Endothelial cell of umbilical vein (primary cell): ENCODE measurements around the gene TUFM. TPM values are rescaled to one million over a fixed set of nuclear protein-coding genes. Genes with fewer than 3 reads are reported as not detected.
A peak's percentile ranks its signal among the peaks of the same experiment; 100 is the strongest.
"Not testable (repeated sequence)": the region's sequence is repeated elsewhere in the genome, so short reads cannot be mapped to it uniquely, and the experiment has no call there.

Experiments
- BruUV-seq: library from RNA; stranded (reverse); fragments of 400-500 nt; replicated peaks from 2 replicates; lab custom pipeline; 2021; lab: Mats Ljungman, UMichigan
- CTCF ChIA-PET: fragments of 300-600, 350-600 bp; sonication (Branson Sonifier 250); formaldehyde crosslinking; loops from one replicate; lab custom pipeline; 2021; ENCODE audit warnings: antibody characterized with exemption, inconsistent platforms; lab: Charles Lee
- POLR2A ChIA-PET: fragments of 300-600, 350-600 bp; sonication (Branson Sonifier 250); formaldehyde crosslinking; loops from one replicate; lab custom pipeline; 2021; ENCODE audit warnings: antibody characterized with exemption, inconsistent platforms; lab: Charles Lee
- DNase-seq: peaks from one replicate; pipeline ENCODE4 v3.0.0-alpha.2; 2011; ENCODE audit warnings: low read depth, low spot score
- FAIRE-seq: peaks from 2 replicates; lab custom pipeline; 2011; peaks lifted over from hg19 to GRCh38; lab: Jason Lieb, UNC
- H2AFZ ChIP-seq: 2 replicates; pipeline ENCODE4 v1.6.0; 2012; ENCODE audit warnings: low read depth, low read length, control low read depth, inconsistent platforms
- H3K27ac ChIP-seq: 2 replicates; pipeline ENCODE4 v1.5.1; 2011; ENCODE audit warnings: low read depth, mild to moderate bottlenecking, control low read depth, low read length, moderate library complexity; ENCODE audit not compliant: insufficient read depth
- H3K27me3 ChIP-seq, 2 experiments: 2 replicates each; pipeline versions ENCODE4 v1.6.0 to v1.6.1; 2011; ENCODE audit warnings: low read length in 2 of 2, mixed read lengths in 1 of 2; ENCODE audit not compliant: control insufficient read depth in 2 of 2, insufficient read depth in 2 of 2
- H3K36me3 ChIP-seq, 2 experiments: 2 replicates in 1 of 2; 3 replicates in 1 of 2; pipeline ENCODE4 v1.5.1; 2011; ENCODE audit warnings: low read length in 2 of 2, mild to moderate bottlenecking in 1 of 2, moderate library complexity in 1 of 2; ENCODE audit not compliant: control insufficient read depth in 2 of 2, insufficient read depth in 2 of 2; ENCODE audit errors: extremely low read depth in 1 of 2
- H3K4me1 ChIP-seq: 3 replicates; pipeline ENCODE4 v1.5.1; 2011; ENCODE audit warnings: mild to moderate bottlenecking, low read length; ENCODE audit not compliant: control insufficient read depth, insufficient read depth; ENCODE audit errors: extremely low read depth
- H3K4me2 ChIP-seq: 2 replicates; pipeline ENCODE4 v1.6.1; 2011; ENCODE audit warnings: low read length, control low read depth, mixed read lengths; ENCODE audit not compliant: insufficient read depth
- H3K4me3 ChIP-seq, 3 experiments: fragments of 200-600 bp in 1 of 3; sonication (generic), shearing (Covaris generic) in 1 of 3; replicated peaks in 1 of 3; 2 replicates each; pipeline ENCODE4 v1.5.1; 2011 to 2016; ENCODE audit warnings: control low read depth in 3 of 3, low read length in 3 of 3, mild to moderate bottlenecking in 2 of 3, inconsistent platforms in 1 of 3, low read depth in 1 of 3, moderate library complexity in 1 of 3; ENCODE audit not compliant: insufficient read depth in 1 of 3
- H3K79me2 ChIP-seq: 2 replicates; pipeline ENCODE4 v1.6.0; 2012; ENCODE audit warnings: low read length, inconsistent platforms; ENCODE audit not compliant: control insufficient read depth, insufficient read depth
- H3K9ac ChIP-seq: replicated peaks from 2 replicates; pipeline ENCODE3; 2011; ENCODE audit warnings: low read length, control low read depth; ENCODE audit not compliant: insufficient read depth; ENCODE audit errors: extremely low read depth
- H3K9me1 ChIP-seq: replicated peaks from 3 replicates; pipeline ENCODE4 v1.6.0; 2011; ENCODE audit warnings: mild to moderate bottlenecking, low read length; ENCODE audit not compliant: control insufficient read depth, insufficient read depth; ENCODE audit errors: extremely low read depth
- H3K9me3 ChIP-seq: replicated peaks from 2 replicates; pipeline ENCODE4 v1.5.1; 2012; ENCODE audit warnings: low read length, inconsistent platforms; ENCODE audit not compliant: control insufficient read depth, insufficient read depth
- H4K20me1 ChIP-seq: replicated peaks from 2 replicates; pipeline ENCODE3; 2011; ENCODE audit warnings: mild to moderate bottlenecking, low read length; ENCODE audit not compliant: control insufficient read depth, insufficient read depth; ENCODE audit errors: extremely low read depth
- CTCF ChIP-seq, 2 donors: IDR thresholded peaks; 1 replicate in 1 of 2; 2 replicates in 1 of 2; pipeline ENCODE4 v1.5.1; 2011; ENCODE audit warnings: low read length in 2 of 2, mild to moderate bottlenecking in 2 of 2, moderate library complexity in 2 of 2, control low read depth in 1 of 2, inconsistent platforms in 1 of 2, low read depth in 1 of 2; ENCODE audit not compliant: insufficient read depth in 1 of 2; ENCODE audit errors: extremely low read depth in 1 of 2
- EZH2 ChIP-seq: IDR thresholded peaks from 2 replicates; pipeline ENCODE4 v1.6.1; 2012; ENCODE audit warnings: borderline replicate concordance, low read depth, mild to moderate bottlenecking, moderate library complexity, low read length, inconsistent platforms; ENCODE audit not compliant: severe bottlenecking
- FOS ChIP-seq: IDR thresholded peaks from 2 replicates; pipeline ENCODE4 v1.6.1; 2011; ENCODE audit warnings: mild to moderate bottlenecking, low read length, moderate library complexity, borderline replicate concordance; ENCODE audit not compliant: insufficient read depth
- GATA2 ChIP-seq: IDR thresholded peaks from 2 replicates; pipeline ENCODE4 v1.7.0; 2011; ENCODE audit warnings: low read depth, mild to moderate bottlenecking, moderate library complexity, mixed read lengths, low read length; ENCODE audit not compliant: insufficient read length, insufficient read depth
- JUN ChIP-seq: IDR thresholded peaks from 2 replicates; pipeline ENCODE4 v1.6.1; 2011; ENCODE audit warnings: borderline replicate concordance, low read depth; ENCODE audit not compliant: insufficient read length, insufficient read depth
- MAX ChIP-seq: IDR thresholded peaks from 2 replicates; pipeline ENCODE4 v1.6.1; 2011; ENCODE audit not compliant: insufficient read depth, insufficient read length
- MYC ChIP-seq: IDR thresholded peaks from one replicate; pipeline ENCODE4 v1.6.1; 2011; ENCODE audit warnings: mild to moderate bottlenecking, low read depth, low read length
- POLR2A ChIP-seq: IDR thresholded peaks from 2 replicates; pipeline ENCODE4 v1.6.1; 2012; ENCODE audit warnings: low read depth, mild to moderate bottlenecking, control low read depth, low read length
- POLR2AphosphoS5 ChIP-seq: IDR thresholded peaks from 2 replicates; pipeline ENCODE4 v1.6.1; 2012; ENCODE audit warnings: low read depth, mild to moderate bottlenecking, control low read depth, low read length, moderate library complexity; ENCODE audit not compliant: insufficient read depth
- dilution Hi-C: fragments of 300-500 bp; cut with MboI; formaldehyde crosslinking; loops from one replicate; pipeline ENCODE4 v1.15.0; 2019; ENCODE audit warnings: low sequenced_read_pairs; ENCODE audit not compliant: extremely low pct_ligation_motif_present
- intact Hi-C: fragments of 100-400 bp; cut with micrococcal nuclease; formaldehyde crosslinking; loops from one replicate; pipeline ENCODE4 v1.10.0; 2022
- polyA plus RNA-seq, 4 experiments: library from polyadenylated mRNA; depleted of rRNA in 3 of 4; stranded (reverse) in 3 of 4; unstranded in 1 of 4; fragments of >200 nt; gene quantifications; 2 replicates each; pipeline versions ENCODE4 v1.2.1 to v1.2.3, GENCODE V29; 2011 to 2012; ENCODE audit warnings: missing spikeins in 1 of 4
- total RNA-seq: library from RNA; stranded (reverse); gene quantifications from 2 replicates; pipeline ENCODE4 v1.2.3, GENCODE V29; 2021

TUFM gene
- total and polyA plus RNA-seq, 2 donors (not counting 3 experiments of a cell fraction or from before 2014, with no cell fraction given), result 186 to 227 TPM

GRCh38 chr16:28891964-28892890 is 46.1 kb upstream of the TUFM start:
- intact Hi-C loops, result no loop called here
- no peak overlapping the region for H2AFZ ChIP-seq
- H4K20me1 ChIP-seq, result no peaks in the 10 kb centered on the region
- H3K36me3 ChIP-seq, result no peaks in the 10 kb centered on the region
- H3K4me2 ChIP-seq, result no peak overlapping the region
- no peak overlapping the region for H3K9ac ChIP-seq
- ChIA-PET CTCF (interaction anchor here (1.5 kb wide), 1 partner anchor 53 kb away, joined by 4 read pairs; no protein-coding TSS in a partner anchor), POLR2A (no interaction called here)
- dilution Hi-C loops, result no loop called here
- H3K9me1 ChIP-seq, result no peaks in the 10 kb centered on the region
- no peak overlapping the region for H3K27ac ChIP-seq
- no peaks in the 10 kb centered on the region for H3K27me3 ChIP-seq
- H3K4me1 ChIP-seq, result no peaks in the 10 kb centered on the region
- no peak for TF ChIP-seq POLR2A
- no peak for TF ChIP-seq CTCF (IDR thresholded peaks at IDR 0.05; ENCODE audit: extremely low read depth in 1 of 2, insufficient read depth in 1 of 2, low read depth in 1 of 2, low read length in 2 of 2)
- TF ChIP-seq MYC, result no peak
- TF ChIP-seq EZH2, result no peak
- TF ChIP-seq MAX, result no peak
- no peak for TF ChIP-seq JUN
- no peak for TF ChIP-seq GATA2
- TF ChIP-seq FOS, result no peak
- no peak for TF ChIP-seq POLR2AphosphoS5
- no peaks in the 10 kb centered on the region for H3K9me3 ChIP-seq
- FAIRE-seq, result no peak
- BruUV-seq, result no TSS peak
- H3K4me3 ChIP-seq, result no peak overlapping the region
- no peaks in the 10 kb centered on the region for H3K79me2 ChIP-seq
- DNase-seq, result no peak

DNA sequence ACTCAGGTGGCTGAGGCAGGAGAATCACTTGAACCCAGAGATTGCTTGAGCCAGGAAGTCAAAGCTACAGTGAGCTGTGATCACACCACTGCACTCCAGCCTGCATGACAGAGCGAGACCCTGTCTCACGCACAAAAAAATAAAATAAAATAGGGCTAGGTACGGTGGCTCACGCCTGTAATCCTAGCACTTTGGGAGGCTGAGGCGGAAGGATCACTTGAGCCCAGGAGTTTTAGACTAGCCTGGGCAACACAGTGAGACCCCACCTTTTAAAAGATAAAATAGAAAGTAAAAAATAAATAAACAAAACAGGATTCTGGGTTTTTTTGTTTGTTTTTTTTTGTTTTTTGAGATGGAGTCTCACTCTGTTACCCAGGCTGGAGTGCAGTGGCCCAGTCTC is 44.2 kb upstream of the TUFM start:
- H3K79me2 ChIP-seq, dilution Hi-C loops, H2AFZ ChIP-seq, H3K36me3 ChIP-seq, H3K9me3 ChIP-seq, intact Hi-C loops, H3K9ac ChIP-seq, H4K20me1 ChIP-seq, POLR2A ChIA-PET, H3K9me1 ChIP-seq, H3K4me2 ChIP-seq, H3K27me3 ChIP-seq, H3K4me3 ChIP-seq, DNase-seq, H3K4me1 ChIP-seq, BruUV-seq, H3K27ac ChIP-seq: not testable (repeated sequence)
- peak; percentile 28 for FAIRE-seq
- CTCF ChIA-PET, result interaction anchor here (1.3 to 1.5 kb wide), 2 partner anchors 55 kb away, joined by 4 read pairs; no protein-coding TSS in a partner anchor
